ENCODE results near the gene HOXB9. TPM values are rescaled to one million over a fixed set of nuclear protein-coding genes. Genes with fewer than 3 reads are reported as not detected.

The HOXB9 gene
- total RNA-seq, 2 donors from 2014 or later: 1.2 to 2.4 TPM

GRCh38 chr17:48575066-48575582 is 51.0 kb downstream of the HOXB9 start:
- Mint-ChIP-seq H3K36me3 (peaks cover 0 to 6% of the 10 kb centered on the region in 2 donors), H3K9me3 (no peaks in the 10 kb centered on the region), H3K27ac (no peak overlapping the region)
- ATAC-seq: no peak
- DNase-seq (ENCODE audit: low spot score in 2 of 2): no peak

GRCh38 chr17:48574505-48575065 is 51.6 kb downstream of the HOXB9 start:
- DNase-seq (ENCODE audit: low spot score in 2 of 2) (no peak), ATAC-seq (no peak)
- Mint-ChIP-seq H3K36me3 (peaks cover 0 to 6% of the 10 kb centered on the region in 2 donors), H3K9me3 (no peaks in the 10 kb centered on the region), H3K27ac (no peak overlapping the region)

GRCh38 chr17:48571826-48572417 is 54.2 kb downstream of the HOXB9 start:
- no peak for DNase-seq (ENCODE audit: low spot score in 2 of 2)
- no peaks in the 10 kb centered on the region for H3K9me3 Mint-ChIP-seq
- no peaks in the 10 kb centered on the region for H3K36me3 Mint-ChIP-seq
- H3K27ac Mint-ChIP-seq: no peak overlapping the region
- ATAC-seq: no peak

Other genes starting within 250 kb of the HOXB9 start
- gene SKAP1, start 196.1 kb downstream of the HOXB9 start, total RNA-seq: 10 to 100 TPM; 65.0 to 98.0 TPM
- gene HOXB1, start 95.3 kb downstream of the HOXB9 start, total RNA-seq: not detected
- gene HOXB2, start 81.2 kb downstream of the HOXB9 start, total RNA-seq: 10 to 100 TPM in 1 of 2 donors, 1 to 10 TPM in 1; 3.2 to 21.7 TPM
- 1 to 10 TPM in 1 of 2 donors, under 1 TPM in 1; 0.89 to 3.0 TPM for gene HOXB4, start 48.0 kb downstream of the HOXB9 start, total RNA-seq
- 1 to 10 TPM; 1.6 to 3.1 TPM for gene HOXB3, start 36.1 kb downstream of the HOXB9 start, total RNA-seq
- not detected for gene HOXB5, start 32.6 kb downstream of the HOXB9 start, total RNA-seq
- gene HOXB6, start 21.4 kb downstream of the HOXB9 start, total RNA-seq: under 1 TPM in 1 of 2 donors, not detected in 1; 0.16 TPM
- gene HOXB7, start 15.3 kb downstream of the HOXB9 start, total RNA-seq: 1 to 10 TPM in 1 of 2 donors, not detected in 1; 1.1 TPM
- gene HOXB8, start 11.1 kb downstream of the HOXB9 start, total RNA-seq: not detected
- gene PRAC1, start 96.2 kb upstream of the HOXB9 start, total RNA-seq: not detected
- gene PRAC2, start 96.8 kb upstream of the HOXB9 start, total RNA-seq: not detected
- gene HOXB13, start 102.4 kb upstream of the HOXB9 start, total RNA-seq: not detected
- gene TTLL6, start 190.9 kb upstream of the HOXB9 start, total RNA-seq: not detected
- 100 to 1,000 TPM in 1 of 2 donors, 10 to 100 TPM in 1; 63.6 to 123 TPM for gene CALCOCO2, start 204.7 kb upstream of the HOXB9 start, total RNA-seq

All from activated naive CD4-positive, alpha-beta T cell treated with anti-CD3 and anti-CD28 coated beads, Interleukin-2, amount 50 U/mL, for 72 hours (primary cell).